IMR-90 (cell line): Measurements from ENCODE around the gene MALL. TPM values are rescaled to one million over a fixed set of nuclear protein-coding genes. Genes with fewer than 3 reads are reported as not detected.
"Not testable (repeated sequence)": the region's sequence is repeated elsewhere in the genome, so short reads cannot be mapped to it uniquely, and the experiment has no call there.

Source experiments
- ATAC-seq: fragments of 200-7000 bp; cut with Tn5 transposase; 2 replicates; pipeline ENCODE4 v1.9.1; 2020; ENCODE audit warnings: low read depth, mild to moderate bottlenecking, moderate library complexity
- BruUV-seq: library from RNA; stranded (reverse); fragments of 400-500 nt; replicated peaks from 2 replicates; lab custom pipeline; 2021; lab: Mats Ljungman, UMichigan
- CTCF ChIA-PET: fragments of 300-600 bp; formaldehyde crosslinking; extraction: SDS; loops from one replicate; lab custom pipeline; 2021; ENCODE audit warnings: antibody characterized with exemption; lab: Yijun Ruan, JAX
- POLR2A ChIA-PET: fragments of 300-600 bp; sonication (Branson Sonifier 250); formaldehyde crosslinking; loops from one replicate; lab custom pipeline; 2022; ENCODE audit warnings: antibody characterized with exemption; ENCODE audit not compliant: unreplicated experiment; lab: Charles Lee
- DNase-seq: peaks from one replicate; pipeline ENCODE4 v3.0.0; 2013
- H2AFZ ChIP-seq: replicated peaks from 2 replicates; pipeline ENCODE3; 2013; ENCODE audit warnings: low read length, mild to moderate bottlenecking; ENCODE audit not compliant: poor library complexity
- H2AK5ac ChIP-seq: 2 replicates; pipeline ENCODE4 v1.6.1; 2013; ENCODE audit warnings: low read depth, low read length, inconsistent platforms
- H2AK9ac ChIP-seq: replicated peaks from 2 replicates; pipeline ENCODE3; 2013; ENCODE audit warnings: mild to moderate bottlenecking, low read depth, low read length, moderate library complexity; ENCODE audit not compliant: poor library complexity
- H2BK120ac ChIP-seq: 2 replicates; pipeline ENCODE4 v1.6.1; 2013; ENCODE audit warnings: low read depth, low read length, inconsistent platforms
- H2BK15ac ChIP-seq: 3 replicates; pipeline ENCODE4 v1.6.1; 2013; ENCODE audit warnings: low read depth, low read length, inconsistent platforms
- H2BK20ac ChIP-seq: 2 replicates; pipeline ENCODE4 v1.6.1; 2013; ENCODE audit warnings: low read depth, mild to moderate bottlenecking, inconsistent platforms, low read length, moderate library complexity
- H2BK5ac ChIP-seq: 2 replicates; pipeline ENCODE4 v1.6.1; 2013; ENCODE audit warnings: mild to moderate bottlenecking, low read depth, low read length, inconsistent platforms; ENCODE audit not compliant: poor library complexity, severe bottlenecking
- H3K14ac ChIP-seq: replicated peaks from 2 replicates; pipeline ENCODE4 v1.6.1; 2013; ENCODE audit warnings: low read depth, low read length, inconsistent platforms
- H3K18ac ChIP-seq: 2 replicates; pipeline ENCODE4 v1.6.1; 2013; ENCODE audit warnings: low read depth, low read length, control low read depth
- H3K23ac ChIP-seq: 2 replicates; pipeline ENCODE4 v1.6.1; 2013; ENCODE audit warnings: low read depth, low read length, inconsistent platforms
- H3K27ac ChIP-seq: 2 replicates; pipeline ENCODE4 v1.5.1; 2013; ENCODE audit warnings: mild to moderate bottlenecking, control low read depth, low read length; ENCODE audit not compliant: insufficient read depth
- H3K27me3 ChIP-seq: 2 replicates; pipeline ENCODE4 v1.6.1; 2013; ENCODE audit warnings: low read length; ENCODE audit not compliant: control insufficient read depth, insufficient read depth
- H3K36me3 ChIP-seq: 2 replicates; pipeline ENCODE4 v1.6.1; 2013; ENCODE audit warnings: low read length, mixed read lengths; ENCODE audit not compliant: control insufficient read depth, insufficient read depth
- H3K4ac ChIP-seq: 2 replicates; pipeline ENCODE4 v1.6.1; 2013; ENCODE audit warnings: low read depth, low read length, inconsistent platforms
- H3K4me1 ChIP-seq: 2 replicates; pipeline ENCODE4 v1.6.1; 2013; ENCODE audit warnings: low read length, mixed read lengths; ENCODE audit not compliant: control insufficient read depth, insufficient read depth
- H3K4me2 ChIP-seq: 2 replicates; pipeline ENCODE4 v1.6.1; 2013; ENCODE audit warnings: low read depth, mild to moderate bottlenecking, control low read depth, low read length, moderate library complexity
- H3K4me3 ChIP-seq: 2 replicates; pipeline ENCODE4 v1.5.1; 2013; ENCODE audit warnings: low read depth, mild to moderate bottlenecking, control low read depth, low read length, moderate library complexity; ENCODE audit not compliant: insufficient read depth
- H3K56ac ChIP-seq: 2 replicates; pipeline ENCODE4 v1.6.1; 2013; ENCODE audit warnings: low read length, inconsistent platforms; ENCODE audit not compliant: insufficient read depth; ENCODE audit errors: extremely low read depth
- H3K79me1 ChIP-seq, 2 experiments: 2 replicates each; pipeline ENCODE4 v1.6.1; 2013; ENCODE audit warnings: low read length in 2 of 2, inconsistent platforms in 1 of 2, low read depth in 1 of 2
- H3K9ac ChIP-seq: 2 replicates; pipeline ENCODE4 v1.6.1; 2013; ENCODE audit warnings: low read depth, low read length, control low read depth
- H3K9me1 ChIP-seq: 2 replicates; pipeline ENCODE4 v1.6.1; 2013; ENCODE audit warnings: low read length, inconsistent platforms; ENCODE audit not compliant: insufficient read depth
- H3K9me3 ChIP-seq: 2 replicates; pipeline ENCODE4 v1.6.1; 2013; ENCODE audit warnings: low read length; ENCODE audit not compliant: control insufficient read depth, insufficient read depth
- H4K20me1 ChIP-seq: 2 replicates; pipeline ENCODE4 v1.6.1; 2013; ENCODE audit warnings: low read length, inconsistent platforms; ENCODE audit not compliant: insufficient read depth
- H4K5ac ChIP-seq: 2 replicates; pipeline ENCODE4 v1.6.1; 2013; ENCODE audit warnings: mild to moderate bottlenecking, low read depth, low read length, control low read depth
- H4K8ac ChIP-seq, 2 experiments: 2 replicates each; pipeline ENCODE4 v1.6.1; 2013; ENCODE audit warnings: low read depth in 2 of 2, low read length in 2 of 2, control low read depth in 1 of 2, inconsistent platforms in 1 of 2
- H4K91ac ChIP-seq: 2 replicates; pipeline ENCODE4 v1.6.1; 2013; ENCODE audit warnings: low read depth, low read length, inconsistent platforms; ENCODE audit not compliant: insufficient read depth
- WGBS, 2 experiments: methylation state at CpG; one replicate each; pipeline versions ENCODE4 v1.1.5 to v1.1.7; 2013; ENCODE audit warnings: missing lambda C conversion rate in 2 of 2; ENCODE audit not compliant: insufficient read length in 1 of 2; ENCODE audit errors: extremely low coverage in 2 of 2; 5-methylcytosine and 5-hydroxymethylcytosine counted together
- dilution Hi-C: fragments of 300-500 bp; cut with HindIII; formaldehyde crosslinking; loops from one replicate; pipeline ENCODE4 v1.14.3; 2018; ENCODE audit warnings: low sequenced_read_pairs; ENCODE audit not compliant: unreplicated experiment
- in situ Hi-C: fragments of 300-500 bp; cut with MboI; formaldehyde crosslinking; loops from 3 replicates; pipeline ENCODE4 v1.14.3; 2019; ENCODE audit warnings: low sequenced_read_pairs, inconsistent platforms, mixed read lengths
- intact Hi-C: fragments of 100-400 bp; cut with micrococcal nuclease; formaldehyde crosslinking; loops from 2 replicates; pipeline ENCODE4 v1.10.0; 2022
- polyA plus RNA-seq, 3 experiments: library from polyadenylated mRNA; depleted of rRNA; stranded (reverse); fragments of >200 nt; gene quantifications; 2 replicates each; pipeline ENCODE4 v1.2.3, GENCODE V29; 2012; ENCODE audit warnings: low replicate concordance in 1 of 3
- total RNA-seq: library from RNA; depleted of rRNA; stranded (reverse); fragments of >200 nt; gene quantifications from 2 replicates; pipeline ENCODE4 v1.2.3, GENCODE V29; 2012

Gene MALL
- total and polyA plus RNA-seq, 2 of the 4 experiments (the other 2 are of a cell fraction) = 1.6 TPM

- H3K4me2 ChIP-seq, in situ Hi-C loops, H3K9me1 ChIP-seq, DNase-seq, H3K23ac ChIP-seq, H3K4me1 ChIP-seq, H3K27ac ChIP-seq, H4K20me1 ChIP-seq, H3K4ac ChIP-seq, H3K56ac ChIP-seq, H3K36me3 ChIP-seq, POLR2A ChIA-PET, H2BK5ac ChIP-seq, H2AK5ac ChIP-seq, H3K14ac ChIP-seq, H4K8ac ChIP-seq, H2BK20ac ChIP-seq, H4K5ac ChIP-seq, H2AK9ac ChIP-seq, H2BK120ac ChIP-seq, H4K91ac ChIP-seq, H3K27me3 ChIP-seq, H3K9ac ChIP-seq, H3K18ac ChIP-seq, dilution Hi-C loops, CTCF ChIA-PET, intact Hi-C loops, H3K79me1 ChIP-seq, H2AFZ ChIP-seq, H3K4me3 ChIP-seq, BruUV-seq, ATAC-seq, H2BK15ac ChIP-seq, H3K9me3 ChIP-seq: not testable (repeated sequence)
- no CpG with 5 or more reads among the region's 4 CpGs for WGBS, 2 experiments
Measured at GRCh38 chr2:110090164-110090563, 25.5 kb downstream of the MALL start.

- DNase-seq, H3K4me2 ChIP-seq, H3K23ac ChIP-seq, H3K9ac ChIP-seq, H2BK20ac ChIP-seq, H3K4ac ChIP-seq, H4K20me1 ChIP-seq, H2BK15ac ChIP-seq, H2BK5ac ChIP-seq, H3K9me3 ChIP-seq, H3K18ac ChIP-seq, H2AK5ac ChIP-seq, H3K14ac ChIP-seq, H3K27ac ChIP-seq, CTCF ChIA-PET, H2BK120ac ChIP-seq, ATAC-seq, H3K56ac ChIP-seq, POLR2A ChIA-PET, H2AFZ ChIP-seq, in situ Hi-C loops, BruUV-seq, H3K4me1 ChIP-seq, H3K27me3 ChIP-seq, H4K91ac ChIP-seq, H3K4me3 ChIP-seq, dilution Hi-C loops, H4K5ac ChIP-seq, H3K79me1 ChIP-seq, intact Hi-C loops, H2AK9ac ChIP-seq, H3K9me1 ChIP-seq, H4K8ac ChIP-seq, H3K36me3 ChIP-seq: not testable (repeated sequence)
- no CpG with 5 or more reads among the region's 2 CpGs for WGBS, 2 experiments
Measured at GRCh38 chr2:110083757-110084156, 31.9 kb downstream of the MALL start.
